Stimulated activated CD4-positive, alpha-beta T cell treated with anti-CD3 and anti-CD28 coated beads, Interleukin-15, amount 100 ng/mL, for 24 hours (primary cell): Measurements from ENCODE around the gene CD19.
A peak's percentile ranks its signal among the peaks of the same experiment; 100 is the strongest.

Source experiments
- DNase-seq: peaks from one replicate; pipeline ENCODE4 v3.0.0-alpha.2; 2020

CD19 gene

DNA sequence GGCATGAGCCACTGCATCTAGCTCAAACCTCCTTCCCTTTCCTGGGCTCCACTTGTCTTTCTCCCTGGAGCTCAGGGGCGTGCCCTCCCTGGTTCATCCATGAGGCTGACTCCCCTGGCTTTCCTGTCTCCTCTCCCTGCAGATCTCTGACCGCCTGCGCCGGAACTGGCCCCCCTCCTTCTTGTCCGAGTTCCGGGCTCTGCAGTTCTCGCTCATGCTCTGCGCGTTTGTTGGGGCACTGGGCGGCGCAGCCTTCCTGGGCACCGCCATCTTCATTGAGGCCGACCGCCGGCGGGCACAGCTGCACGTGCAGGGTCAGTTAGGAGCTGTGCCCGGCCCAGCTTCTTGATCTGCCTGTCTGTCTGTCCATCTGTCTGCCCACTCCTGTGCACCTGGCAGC lies 51.9 kb downstream of the CD19 start:
- no peak for DNase-seq

DNA sequence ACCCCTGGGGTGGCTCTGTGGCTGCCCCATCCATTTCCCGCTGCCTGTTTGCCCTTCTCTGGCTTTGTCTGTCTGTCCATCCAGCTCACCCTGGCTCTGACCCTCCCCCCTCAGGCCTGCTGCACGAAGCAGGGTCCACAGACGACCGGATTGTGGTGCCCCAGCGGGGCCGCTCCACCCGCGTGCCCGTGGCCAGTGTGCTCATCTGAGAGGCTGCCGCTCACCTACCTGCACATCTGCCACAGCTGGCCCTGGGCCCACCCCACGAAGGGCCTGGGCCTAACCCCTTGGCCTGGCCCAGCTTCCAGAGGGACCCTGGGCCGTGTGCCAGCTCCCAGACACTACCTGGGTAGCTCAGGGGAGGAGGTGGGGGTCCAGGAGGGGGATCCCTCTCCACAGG lies 52.3 kb downstream of the CD19 start:
- DNase-seq: no peak

DNA sequence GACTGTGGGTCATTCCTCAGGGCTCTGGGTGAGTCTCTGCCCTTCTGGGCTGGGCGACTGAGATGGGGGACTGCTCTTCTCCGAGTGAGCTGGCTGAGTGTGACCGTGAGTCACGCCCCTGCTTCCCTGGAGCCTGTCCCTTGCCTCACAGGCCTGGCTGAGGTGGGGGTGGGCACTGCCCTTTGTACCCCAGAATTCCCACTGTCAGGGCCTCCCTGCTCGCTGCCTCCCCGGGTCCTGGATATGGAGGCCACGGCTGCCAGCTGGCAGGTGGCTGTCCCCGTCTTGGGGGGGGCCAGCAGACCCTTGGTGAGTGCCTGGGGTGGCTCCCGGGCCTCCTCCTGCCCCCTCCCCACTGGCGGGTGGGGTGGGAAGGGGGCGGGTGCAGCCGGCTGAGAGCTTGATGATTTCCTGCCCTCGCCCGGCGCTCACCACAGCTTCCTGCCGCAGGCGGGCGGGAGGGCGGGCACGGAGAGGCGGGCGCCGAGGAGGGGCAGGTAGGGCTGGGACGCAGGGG lies 52.9 kb downstream of the CD19 start, which contains the start of gene LAT:
LAT (plus strand) TSS at position 434 of the 517 bp plus-strand sequence. CDS start 366 bp downstream, outside the sequence.
- DNase-seq: peak; percentile 85

DNA sequence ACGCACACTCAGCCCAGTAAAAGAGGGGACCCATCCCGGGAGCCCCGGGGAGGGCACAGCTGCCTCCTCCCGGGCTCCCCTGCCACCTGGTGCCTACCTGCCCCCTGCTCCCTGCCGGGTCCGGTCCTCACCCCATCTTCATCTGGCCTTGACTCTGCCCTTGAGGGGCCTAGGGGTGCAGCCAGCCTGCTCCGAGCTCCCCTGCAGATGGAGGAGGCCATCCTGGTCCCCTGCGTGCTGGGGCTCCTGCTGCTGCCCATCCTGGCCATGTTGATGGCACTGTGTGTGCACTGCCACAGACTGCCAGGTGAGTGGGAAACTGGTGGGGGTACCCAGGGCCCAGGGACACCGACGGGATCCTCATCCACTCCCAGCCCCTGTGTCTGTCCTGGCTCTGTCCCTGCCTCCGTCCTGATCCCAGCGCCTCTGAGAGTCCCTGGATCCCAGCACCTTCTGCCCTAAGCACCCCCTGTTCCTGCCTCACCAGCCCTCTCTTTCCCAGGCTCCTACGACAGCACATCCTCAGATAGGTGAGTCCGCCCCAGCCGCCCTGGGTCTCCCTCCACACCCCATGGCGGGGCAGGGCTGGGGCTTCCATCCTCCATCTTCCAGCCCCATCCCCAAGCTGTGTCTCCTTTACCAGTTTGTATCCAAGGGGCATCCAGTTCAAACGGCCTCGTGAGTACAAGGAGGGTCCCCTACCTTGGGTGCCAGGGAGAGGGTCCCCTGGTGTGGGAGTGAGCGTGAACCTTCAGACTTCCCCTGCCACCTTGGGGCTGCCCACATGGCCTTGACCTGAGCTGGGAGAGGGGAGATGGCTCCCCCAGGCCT lies 53.7 kb downstream of the CD19 start:
- DNase-seq: no peak

DNA sequence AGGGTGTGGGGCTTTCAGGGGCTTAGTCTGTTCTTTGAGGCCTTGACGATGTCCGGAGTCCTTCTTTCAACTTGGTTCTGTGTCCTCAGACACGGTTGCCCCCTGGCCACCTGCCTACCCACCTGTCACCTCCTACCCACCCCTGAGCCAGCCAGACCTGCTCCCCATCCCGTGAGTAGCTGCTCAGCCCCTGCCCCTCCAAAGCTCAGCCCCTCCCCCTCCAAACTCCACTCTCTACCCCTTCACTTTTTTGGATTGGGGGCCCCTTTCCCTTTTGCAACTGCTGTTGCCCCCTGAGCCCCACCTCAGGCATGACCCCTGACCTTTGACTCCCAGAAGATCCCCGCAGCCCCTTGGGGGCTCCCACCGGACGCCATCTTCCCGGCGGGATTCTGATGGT lies 54.3 kb downstream of the CD19 start:
- DNase-seq: no peak

DNA sequence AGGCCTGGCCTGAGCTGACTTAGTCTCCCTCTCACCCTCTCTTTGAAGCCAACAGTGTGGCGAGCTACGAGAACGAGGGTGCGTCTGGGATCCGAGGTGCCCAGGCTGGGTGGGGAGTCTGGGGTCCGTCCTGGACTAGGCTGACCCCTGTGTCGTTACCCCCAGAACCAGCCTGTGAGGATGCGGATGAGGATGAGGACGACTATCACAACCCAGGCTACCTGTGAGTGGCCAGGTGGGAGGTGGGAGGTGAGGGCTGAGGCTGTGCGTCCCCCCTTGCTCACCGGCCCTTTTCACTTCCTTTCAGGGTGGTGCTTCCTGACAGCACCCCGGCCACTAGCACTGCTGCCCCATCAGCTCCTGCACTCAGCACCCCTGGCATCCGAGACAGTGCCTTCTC lies 54.7 kb downstream of the CD19 start:
- peak; percentile 47 for DNase-seq

DNA sequence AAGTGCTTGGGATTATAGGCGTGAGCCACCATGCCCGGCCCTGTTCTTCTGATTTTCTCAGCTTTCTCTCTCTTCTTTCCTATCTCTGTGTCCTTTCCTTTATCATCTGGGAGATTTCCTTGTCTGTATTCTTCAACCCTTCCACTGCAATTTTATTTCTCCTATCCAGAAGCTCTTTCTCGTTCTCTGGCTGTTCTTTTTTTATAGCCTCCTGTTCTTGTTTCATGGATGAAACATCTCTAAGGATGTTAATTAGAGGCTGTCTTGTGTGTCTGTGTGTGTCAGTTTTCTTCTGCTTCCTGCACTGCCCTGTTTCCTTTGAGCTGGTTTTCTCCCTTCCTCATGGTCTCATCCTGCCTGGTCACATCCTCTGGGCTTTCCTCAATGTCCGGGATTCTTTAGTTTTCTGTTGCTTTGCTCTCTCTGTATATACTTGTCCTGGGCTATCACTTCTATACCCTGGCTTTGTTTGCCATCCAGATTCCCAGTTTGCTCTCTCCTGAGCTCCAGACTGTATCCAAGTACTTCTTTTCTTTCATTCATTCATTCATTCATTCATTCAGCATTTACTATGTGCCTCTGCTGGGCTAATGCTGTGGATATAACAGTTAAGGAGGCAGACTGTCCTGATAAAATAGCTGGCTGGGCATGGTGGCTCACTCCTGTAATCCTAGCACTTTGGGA lies 55.5 kb downstream of the CD19 start:
- no peak for DNase-seq
